ENCODE measurements around the gene GPR84.
"Not testable (repeated sequence)": the region's sequence is repeated elsewhere in the genome, so short reads cannot be mapped to it uniquely, and the experiment has no call there.

The GPR84 gene

DNA sequence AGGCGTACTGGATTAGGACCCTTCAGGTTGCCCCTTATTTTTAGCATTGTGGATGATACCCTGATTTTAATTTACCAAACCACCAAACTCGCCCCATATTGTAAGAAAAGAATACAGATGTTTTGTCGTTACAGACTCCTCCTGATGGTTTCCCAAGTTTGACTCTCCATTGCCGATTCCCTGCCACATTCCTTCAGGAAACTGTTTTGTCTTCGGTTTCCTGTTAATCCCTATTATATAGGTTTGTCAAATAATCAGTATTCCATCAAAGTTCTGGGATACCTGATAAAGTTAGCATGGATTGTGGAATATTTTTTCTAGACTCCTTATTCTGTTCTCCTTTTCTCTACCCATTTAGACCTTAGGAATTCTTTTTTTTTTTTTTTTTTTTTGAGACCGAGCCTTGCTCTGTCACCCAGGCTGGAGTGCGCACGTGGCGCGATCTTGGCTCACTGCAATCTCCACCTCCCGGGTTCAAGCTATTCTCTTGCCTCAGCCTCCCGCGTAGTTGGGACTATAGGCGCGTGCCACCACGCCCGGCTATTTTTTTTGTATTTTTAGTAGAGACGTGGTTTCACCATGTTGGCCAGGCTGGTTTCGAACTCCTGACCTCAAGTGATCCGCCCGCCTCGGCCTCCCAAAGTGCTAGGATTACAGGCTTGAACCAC, 38.7 kb downstream of the GPR84 start:
- not testable (repeated sequence) for DNase-seq (ENCODE audit: low spot score)

DNA sequence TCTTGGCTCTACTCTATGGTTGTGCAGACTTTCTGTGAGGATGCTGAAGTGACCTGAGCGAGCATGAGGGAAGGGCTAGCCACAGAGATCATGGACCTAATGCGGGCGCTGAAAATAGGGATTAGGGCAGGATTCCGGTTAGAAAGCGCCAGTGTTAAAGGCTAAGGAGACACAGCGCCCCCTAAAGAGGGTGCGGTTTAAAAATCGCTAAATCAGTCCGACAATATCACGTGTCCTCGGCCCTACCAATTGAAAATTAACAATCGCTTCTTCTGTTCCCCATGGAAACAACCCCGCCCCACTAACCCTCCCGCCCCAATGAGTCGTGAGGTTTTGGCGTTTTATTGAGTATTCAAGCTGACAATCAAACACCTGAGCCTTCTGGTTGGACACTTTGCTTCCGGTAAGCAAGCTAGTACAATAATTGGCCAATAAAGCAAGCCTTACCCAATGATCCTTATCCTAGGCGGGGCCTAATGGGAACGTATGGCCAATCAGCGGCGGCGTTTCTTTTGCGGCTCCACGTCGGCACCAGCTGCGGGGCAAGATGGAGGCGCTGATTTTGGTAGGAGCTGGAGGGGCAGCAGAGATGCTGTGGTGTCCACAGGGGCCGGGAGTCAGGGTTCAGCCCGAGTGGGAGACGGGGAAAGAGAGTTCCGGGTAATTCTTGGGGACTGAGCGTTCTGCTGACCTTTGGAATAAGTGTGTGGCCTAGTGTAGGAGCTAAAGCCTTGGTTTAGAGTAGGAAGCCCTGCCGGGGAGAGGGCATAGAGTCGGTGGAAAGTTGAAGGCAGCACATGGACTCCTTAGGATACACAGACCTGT, 39.5 kb downstream of the GPR84 start, which contains the start of gene COPZ1:
COPZ1 (plus strand) TSS at position 515 of the 825 bp plus-strand sequence; CDS start at position 548, 33 bp downstream.
- peak; percentile 95 for DNase-seq (ENCODE audit: low spot score)

DNA sequence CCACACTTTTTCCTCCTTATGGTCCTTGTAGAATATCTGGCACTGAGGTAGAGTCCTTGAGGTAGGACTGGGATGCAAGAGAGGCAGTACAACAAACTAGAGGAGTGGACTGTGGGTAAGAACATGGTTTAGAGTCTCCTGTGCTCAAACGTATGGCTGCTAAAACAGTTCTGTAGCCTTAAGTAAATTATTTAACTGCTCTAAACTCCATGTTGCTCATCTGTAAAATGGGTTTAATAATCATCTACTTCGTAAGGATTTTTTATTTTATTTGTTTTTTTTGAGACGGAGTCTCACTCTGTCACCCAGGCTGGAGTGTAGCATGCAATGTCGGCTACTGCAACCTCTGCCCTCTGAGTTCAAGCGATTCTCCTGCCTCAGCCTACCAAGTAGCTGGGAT, 42.9 kb downstream of the GPR84 start:
- DNase-seq (ENCODE audit: low spot score): no peak
